GOT3 (cell line): ENCODE data around the gene DDX17.

ENCODE experiments used
- DNase-seq: peaks from one replicate; lab custom pipeline; 2025; ENCODE audit warnings: mixed read lengths; lab: John Stamatoyannopoulos, UW

Gene DDX17

GRCh38 chr22:38448945-38449745, 57.0 kb downstream of the DDX17 start:
- DNase-seq: no peak

GRCh38 chr22:38446018-38446601, 60.0 kb downstream of the DDX17 start:
- no peak for DNase-seq

GRCh38 chr22:38444783-38445182, 61.3 kb downstream of the DDX17 start:
- no peak for DNase-seq

GRCh38 chr22:38443628-38444521, 62.2 kb downstream of the DDX17 start:
- DNase-seq: no peak

- no peak for DNase-seq
Observed at GRCh38 chr22:38442967-38443627, 63.0 kb downstream of the DDX17 start.

GRCh38 chr22:38441620-38442287, 64.4 kb downstream of the DDX17 start:
- no peak for DNase-seq

GRCh38 chr22:38440747-38441350, 65.3 kb downstream of the DDX17 start:
- DNase-seq: no peak

GRCh38 chr22:38437416-38437815, 68.7 kb downstream of the DDX17 start:
- no peak for DNase-seq

GRCh38 chr22:38436629-38437395, 69.3 kb downstream of the DDX17 start:
- DNase-seq: no peak

- no peak for DNase-seq
Observed at GRCh38 chr22:38435965-38436364, 70.1 kb downstream of the DDX17 start.

GRCh38 chr22:38435010-38435409, 71.1 kb downstream of the DDX17 start:
- DNase-seq: no peak

- DNase-seq: no peak
Observed at GRCh38 chr22:38433871-38434270, 72.2 kb downstream of the DDX17 start.
